HEK293 (cell line): ENCODE data around the gene PACRG.

ENCODE experiments used
- EGR2 ChIP-seq: fragments of 450-650 bp; formaldehyde crosslinking; IDR thresholded peaks from 2 replicates; pipeline ENCODE4 v1.5.1; 2016; ENCODE audit warnings: low read depth, missing biosample characterization, missing genetic modification characterization
- FEZF1 ChIP-seq: fragments of 450-650 bp; formaldehyde crosslinking; IDR thresholded peaks from 2 replicates; pipeline ENCODE4 v1.5.1; 2016; ENCODE audit warnings: missing biosample characterization, missing genetic modification characterization
- ZEB2 ChIP-seq: fragments of 450-650 bp; formaldehyde crosslinking; IDR thresholded peaks from 2 replicates; pipeline ENCODE4 v1.5.1; 2016; ENCODE audit warnings: missing biosample characterization, missing genetic modification characterization
- ZNF169 ChIP-seq: fragments of 450-650 bp; formaldehyde crosslinking; IDR thresholded peaks from 2 replicates; pipeline ENCODE4 v1.5.1; 2016; ENCODE audit warnings: missing biosample characterization, missing genetic modification characterization
- ZNF274 ChIP-seq, 2 experiments: fragments of 200-500 bp in 1 of 2; fragments of 450-650 bp in 1 of 2; sonication (Bioruptor generic) in 1 of 2; formaldehyde crosslinking in 1 of 2; IDR thresholded peaks; 2 replicates each; pipeline versions ENCODE4 v1.5.1 to v1.6.1; 2014 to 2016; ENCODE audit warnings: borderline replicate concordance in 1 of 2, inconsistent platforms in 1 of 2, low read length in 1 of 2, missing biosample characterization in 1 of 2, missing genetic modification characterization in 1 of 2
- ZNF48 ChIP-seq: fragments of 450-650 bp; formaldehyde crosslinking; IDR thresholded peaks from 2 replicates; pipeline ENCODE4 v1.5.1; 2016; ENCODE audit warnings: missing biosample characterization, missing genetic modification characterization
- ZNF510 ChIP-seq: fragments of 450-650 bp; formaldehyde crosslinking; IDR thresholded peaks from 2 replicates; pipeline ENCODE4 v1.5.1; 2018; ENCODE audit warnings: mild to moderate bottlenecking, missing genetic modification characterization, missing biosample characterization; ENCODE audit not compliant: insufficient replicate concordance
- TF ChIP-seq, protein P1 (sequence below): fragments of 450-650 bp; formaldehyde crosslinking; IDR thresholded peaks from 2 replicates; pipeline ENCODE4 v1.5.1; 2016; ENCODE audit warnings: missing biosample characterization, missing genetic modification characterization
- TF ChIP-seq, protein P2 (sequence below): fragments of 450-650 bp; formaldehyde crosslinking; IDR thresholded peaks from 2 replicates; pipeline ENCODE4 v1.5.1; 2016; ENCODE audit warnings: missing biosample characterization, missing genetic modification characterization

DNA sequence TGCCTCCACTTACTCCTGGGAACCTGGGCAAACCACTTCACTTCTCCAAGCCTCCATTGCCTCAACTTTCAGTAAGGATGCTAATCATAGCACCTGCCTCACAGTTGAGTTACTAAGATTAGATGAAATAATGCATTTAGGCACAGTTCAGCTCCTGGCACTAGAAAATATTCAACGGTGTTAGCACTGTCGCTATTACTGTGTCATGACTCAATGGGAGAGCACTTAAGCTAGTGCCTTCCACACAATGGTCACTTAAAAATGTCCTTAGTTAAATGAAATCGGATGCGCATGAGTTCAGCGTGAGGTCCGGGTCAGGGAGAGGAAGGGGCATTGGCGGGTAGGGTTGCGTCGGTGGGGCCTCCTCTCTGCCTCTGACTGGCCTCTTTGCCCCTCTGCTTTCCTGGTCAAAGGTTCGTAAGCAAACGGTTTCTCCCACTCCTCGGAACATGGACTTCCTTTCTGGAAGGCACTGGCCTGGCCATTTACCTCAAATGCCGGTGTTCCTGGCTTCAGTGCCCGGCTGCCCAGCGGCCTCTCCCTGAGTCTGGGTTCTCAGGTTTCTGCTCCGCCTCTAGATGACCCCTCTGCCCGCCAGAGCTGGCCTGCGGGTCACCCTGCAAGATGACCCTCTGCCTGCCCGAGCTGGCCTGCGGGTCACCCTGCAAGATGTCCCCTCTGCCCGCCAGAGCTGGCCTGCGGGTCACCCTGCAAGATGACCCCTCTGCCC, 562.9 kb downstream of the PACRG start:
- TF ChIP-seq ZNF510 (tag by site-specific recombination) (no peak), ZNF48 (tag by site-specific recombination) (no peak), ZNF274 (IDR thresholded peaks at IDR 0.05; ENCODE audit: low read length) (no peak), ZNF274 (tag by site-specific recombination; IDR thresholded peaks at IDR 0.05; ENCODE audit: borderline replicate concordance) (no peak), FEZF1 (tag by site-specific recombination) (no peak), ZEB2 (tag by site-specific recombination) (no peak), EGR2 (tag by site-specific recombination) (no peak), ZNF169 (tag by site-specific recombination) (no peak)
- TF ChIP-seq, protein P1, sequence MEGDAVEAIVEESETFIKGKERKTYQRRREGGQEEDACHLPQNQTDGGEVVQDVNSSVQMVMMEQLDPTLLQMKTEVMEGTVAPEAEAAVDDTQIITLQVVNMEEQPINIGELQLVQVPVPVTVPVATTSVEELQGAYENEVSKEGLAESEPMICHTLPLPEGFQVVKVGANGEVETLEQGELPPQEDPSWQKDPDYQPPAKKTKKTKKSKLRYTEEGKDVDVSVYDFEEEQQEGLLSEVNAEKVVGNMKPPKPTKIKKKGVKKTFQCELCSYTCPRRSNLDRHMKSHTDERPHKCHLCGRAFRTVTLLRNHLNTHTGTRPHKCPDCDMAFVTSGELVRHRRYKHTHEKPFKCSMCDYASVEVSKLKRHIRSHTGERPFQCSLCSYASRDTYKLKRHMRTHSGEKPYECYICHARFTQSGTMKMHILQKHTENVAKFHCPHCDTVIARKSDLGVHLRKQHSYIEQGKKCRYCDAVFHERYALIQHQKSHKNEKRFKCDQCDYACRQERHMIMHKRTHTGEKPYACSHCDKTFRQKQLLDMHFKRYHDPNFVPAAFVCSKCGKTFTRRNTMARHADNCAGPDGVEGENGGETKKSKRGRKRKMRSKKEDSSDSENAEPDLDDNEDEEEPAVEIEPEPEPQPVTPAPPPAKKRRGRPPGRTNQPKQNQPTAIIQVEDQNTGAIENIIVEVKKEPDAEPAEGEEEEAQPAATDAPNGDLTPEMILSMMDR (tag by site-specific recombination): no peak
- TF ChIP-seq, protein P2, sequence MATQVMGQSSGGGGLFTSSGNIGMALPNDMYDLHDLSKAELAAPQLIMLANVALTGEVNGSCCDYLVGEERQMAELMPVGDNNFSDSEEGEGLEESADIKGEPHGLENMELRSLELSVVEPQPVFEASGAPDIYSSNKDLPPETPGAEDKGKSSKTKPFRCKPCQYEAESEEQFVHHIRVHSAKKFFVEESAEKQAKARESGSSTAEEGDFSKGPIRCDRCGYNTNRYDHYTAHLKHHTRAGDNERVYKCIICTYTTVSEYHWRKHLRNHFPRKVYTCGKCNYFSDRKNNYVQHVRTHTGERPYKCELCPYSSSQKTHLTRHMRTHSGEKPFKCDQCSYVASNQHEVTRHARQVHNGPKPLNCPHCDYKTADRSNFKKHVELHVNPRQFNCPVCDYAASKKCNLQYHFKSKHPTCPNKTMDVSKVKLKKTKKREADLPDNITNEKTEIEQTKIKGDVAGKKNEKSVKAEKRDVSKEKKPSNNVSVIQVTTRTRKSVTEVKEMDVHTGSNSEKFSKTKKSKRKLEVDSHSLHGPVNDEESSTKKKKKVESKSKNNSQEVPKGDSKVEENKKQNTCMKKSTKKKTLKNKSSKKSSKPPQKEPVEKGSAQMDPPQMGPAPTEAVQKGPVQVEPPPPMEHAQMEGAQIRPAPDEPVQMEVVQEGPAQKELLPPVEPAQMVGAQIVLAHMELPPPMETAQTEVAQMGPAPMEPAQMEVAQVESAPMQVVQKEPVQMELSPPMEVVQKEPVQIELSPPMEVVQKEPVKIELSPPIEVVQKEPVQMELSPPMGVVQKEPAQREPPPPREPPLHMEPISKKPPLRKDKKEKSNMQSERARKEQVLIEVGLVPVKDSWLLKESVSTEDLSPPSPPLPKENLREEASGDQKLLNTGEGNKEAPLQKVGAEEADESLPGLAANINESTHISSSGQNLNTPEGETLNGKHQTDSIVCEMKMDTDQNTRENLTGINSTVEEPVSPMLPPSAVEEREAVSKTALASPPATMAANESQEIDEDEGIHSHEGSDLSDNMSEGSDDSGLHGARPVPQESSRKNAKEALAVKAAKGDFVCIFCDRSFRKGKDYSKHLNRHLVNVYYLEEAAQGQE (tag by site-specific recombination): no peak
